GM04503 (cell line): Measurements from ENCODE around the gene GALR2.

Source experiments
- DNase-seq: peaks from one replicate; pipeline ENCODE4 v3.0.0-alpha.2; 2012; ENCODE audit warnings: low read depth

Gene GALR2

GRCh38 chr17:76079956-76080767 lies 5.6 kb downstream of the GALR2 start:
- no peak for DNase-seq

- DNase-seq = no peak
These were observed 6.2 kb downstream of the GALR2 start for GRCh38 chr17:76080768-76081287.

DNA sequence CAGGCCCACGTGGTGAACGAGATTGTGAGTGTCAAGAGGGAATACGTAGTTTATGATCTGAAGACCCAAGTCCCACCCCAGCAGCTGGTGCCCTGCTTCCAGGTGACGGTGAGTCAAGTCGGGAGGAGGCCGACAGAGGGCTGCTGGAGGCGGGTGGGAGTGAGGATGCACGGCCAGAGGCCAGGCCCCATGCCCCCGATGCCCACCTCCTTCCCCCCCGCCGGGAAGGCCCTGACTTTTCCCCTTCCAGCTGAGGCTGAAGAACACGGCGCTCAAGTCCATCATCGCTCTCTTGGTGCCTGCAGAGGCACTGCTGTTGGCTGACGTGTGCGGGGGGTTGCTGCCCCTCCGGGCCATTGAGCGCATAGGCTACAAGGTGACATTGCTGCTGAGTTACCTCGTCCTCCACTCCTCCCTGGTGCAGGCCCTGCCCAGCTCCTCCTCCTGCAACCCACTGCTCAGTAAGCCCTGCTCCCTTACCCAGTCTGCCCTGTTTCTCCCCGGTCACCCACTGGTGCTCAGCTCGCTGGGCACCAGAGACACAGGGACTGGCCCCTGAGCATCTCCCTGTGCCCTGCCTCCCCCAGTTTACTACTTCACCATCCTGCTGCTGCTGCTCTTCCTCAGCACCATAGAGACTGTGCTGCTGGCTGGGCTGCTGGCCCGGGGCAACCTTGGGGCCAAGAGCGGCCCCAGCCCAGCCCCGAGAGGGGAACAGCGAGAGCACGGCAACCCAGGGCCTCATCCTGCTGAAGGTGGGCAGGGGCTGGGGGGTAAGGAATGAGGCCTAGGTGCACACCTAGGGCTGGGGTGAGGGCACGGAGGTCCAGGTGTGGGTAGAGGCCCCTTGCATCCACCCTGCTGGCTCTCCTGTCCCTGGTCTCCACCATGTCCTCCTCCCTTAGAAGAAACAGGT lies 7.0 kb downstream of the GALR2 start:
- DNase-seq = no peak

DNA sequence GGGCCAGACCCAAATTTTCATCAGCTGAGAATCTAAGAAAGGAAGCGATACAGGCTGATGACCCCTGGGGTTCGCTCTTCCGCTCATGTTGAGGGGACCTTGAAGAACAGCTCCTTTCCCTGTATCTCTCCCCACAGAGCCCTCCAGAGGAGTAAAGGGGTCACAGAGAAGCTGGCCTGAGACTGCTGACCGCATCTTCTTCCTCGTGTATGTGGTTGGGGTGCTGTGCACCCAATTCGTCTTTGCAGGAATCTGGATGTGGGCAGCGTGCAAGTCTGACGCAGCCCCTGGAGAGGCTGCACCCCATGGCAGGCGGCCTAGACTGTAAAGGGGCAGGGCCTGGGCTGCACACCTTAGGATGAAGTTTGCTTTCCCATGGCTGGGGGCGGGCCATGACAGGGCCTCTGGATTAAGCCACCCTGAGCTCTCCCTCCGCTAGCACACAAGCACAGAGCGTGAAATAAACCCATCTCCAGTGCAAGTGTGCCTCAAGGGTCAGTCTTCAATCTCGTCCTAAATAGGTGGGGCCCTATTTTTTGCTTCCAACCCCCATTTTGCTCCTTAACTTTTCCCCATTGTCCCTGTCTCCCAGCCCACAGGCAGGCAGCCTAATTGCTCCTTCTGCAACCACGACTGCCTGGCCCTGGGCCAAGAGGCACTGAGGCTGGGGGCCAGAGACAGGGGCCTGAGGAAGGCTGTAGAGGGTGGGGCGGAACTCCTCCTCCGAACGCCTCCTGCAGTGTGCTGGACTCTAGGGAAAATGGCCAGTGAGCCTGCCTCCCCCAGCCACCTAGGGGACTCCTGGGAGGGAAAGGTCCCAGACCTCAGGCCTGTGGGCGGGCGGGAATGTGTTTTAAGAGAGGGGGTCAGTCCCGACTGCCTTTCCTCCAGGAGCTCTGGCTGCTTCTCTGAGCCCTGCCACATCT lies 8.0 kb downstream of the GALR2 start:
- no peak for DNase-seq

- no peak for DNase-seq
These were observed 9.1 kb downstream of the GALR2 start for GRCh38 chr17:76083536-76084182.

DNA sequence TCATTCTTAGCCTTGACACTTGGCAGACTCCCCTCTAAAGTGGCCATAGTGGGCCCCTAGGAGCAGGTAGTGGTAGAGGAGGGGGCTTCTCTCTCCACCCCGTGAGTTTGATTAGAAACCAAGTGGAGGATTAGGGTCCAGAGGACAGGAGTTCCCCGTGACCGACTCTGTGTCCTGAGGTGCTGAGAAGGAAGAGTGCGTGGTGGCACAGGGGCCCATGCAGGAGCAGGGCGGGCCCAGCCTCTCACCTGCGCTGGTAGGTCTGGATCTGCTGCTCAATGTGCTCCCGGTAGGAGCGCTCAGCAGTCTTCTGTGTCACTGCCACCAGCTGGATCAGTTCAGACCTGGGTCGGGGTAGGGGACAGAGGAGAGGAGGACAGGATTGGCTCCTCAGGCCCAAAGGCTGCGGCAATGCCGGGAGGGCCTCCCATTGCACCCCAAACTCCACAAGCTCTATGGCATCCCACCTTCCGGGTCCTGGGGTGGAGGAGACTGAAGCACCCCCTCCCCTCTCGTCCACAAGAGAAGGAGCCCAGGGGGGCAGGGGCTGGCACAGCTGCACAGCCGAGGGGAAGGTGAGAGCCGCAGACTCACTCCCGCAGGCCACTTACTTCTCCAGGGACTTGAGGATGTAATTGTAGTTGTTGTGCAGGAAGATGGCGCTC lies 10.6 kb downstream of the GALR2 start:
- DNase-seq = no peak

DNA sequence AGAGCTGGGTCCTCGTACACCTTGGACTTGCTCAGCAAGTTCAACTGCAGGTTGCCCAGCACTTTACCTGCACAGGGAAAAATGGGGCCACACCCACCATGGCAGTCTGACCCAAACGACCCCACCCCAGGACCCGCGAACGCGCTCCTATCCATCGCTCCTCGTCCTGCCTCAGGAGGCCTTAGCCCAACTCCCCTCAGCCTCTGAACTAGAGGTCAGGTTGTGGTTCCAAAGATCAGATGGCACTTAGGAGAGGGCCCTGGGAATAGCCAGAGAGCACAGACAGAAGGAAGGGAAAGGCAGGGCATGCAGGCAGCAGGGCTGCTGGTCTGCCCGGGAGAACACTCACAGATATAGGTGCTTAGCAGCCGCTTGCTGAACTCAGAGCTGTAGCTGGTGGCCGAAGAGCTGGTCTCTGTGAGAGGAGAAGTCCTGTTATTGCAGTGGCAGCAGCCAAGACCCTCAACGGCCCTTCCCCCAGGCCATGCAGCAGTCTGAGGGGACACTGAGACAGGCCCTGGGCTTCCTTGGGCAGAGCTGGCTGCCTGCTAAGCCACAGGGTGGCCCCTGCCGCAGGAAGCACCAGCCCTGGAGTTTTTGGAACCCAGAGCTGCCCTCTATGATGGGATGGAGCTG lies 11.3 kb downstream of the GALR2 start:
- no peak for DNase-seq

- no peak for DNase-seq
These were observed 11.8 kb downstream of the GALR2 start for GRCh38 chr17:76086384-76086783.

DNA sequence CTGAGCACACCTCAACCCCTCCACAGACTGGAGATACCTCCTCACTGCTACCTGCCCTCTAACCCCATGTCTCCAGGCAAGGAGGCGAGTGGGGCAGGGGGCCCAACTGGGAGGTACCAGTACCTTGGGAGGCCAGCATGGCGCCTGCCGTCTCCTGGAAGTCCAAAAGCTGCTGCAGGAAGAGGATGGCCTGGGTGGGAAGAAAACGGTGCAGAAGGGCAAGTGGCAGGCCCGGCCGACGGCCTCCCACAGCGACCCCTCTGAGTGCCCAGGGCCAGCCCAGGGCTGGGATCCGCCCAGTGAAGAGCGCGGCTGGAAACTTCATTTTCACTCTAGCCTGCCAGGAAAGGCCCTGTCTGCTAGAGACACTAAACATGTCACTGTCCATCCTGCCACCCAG lies 12.9 kb downstream of the GALR2 start:
- no peak for DNase-seq

DNA sequence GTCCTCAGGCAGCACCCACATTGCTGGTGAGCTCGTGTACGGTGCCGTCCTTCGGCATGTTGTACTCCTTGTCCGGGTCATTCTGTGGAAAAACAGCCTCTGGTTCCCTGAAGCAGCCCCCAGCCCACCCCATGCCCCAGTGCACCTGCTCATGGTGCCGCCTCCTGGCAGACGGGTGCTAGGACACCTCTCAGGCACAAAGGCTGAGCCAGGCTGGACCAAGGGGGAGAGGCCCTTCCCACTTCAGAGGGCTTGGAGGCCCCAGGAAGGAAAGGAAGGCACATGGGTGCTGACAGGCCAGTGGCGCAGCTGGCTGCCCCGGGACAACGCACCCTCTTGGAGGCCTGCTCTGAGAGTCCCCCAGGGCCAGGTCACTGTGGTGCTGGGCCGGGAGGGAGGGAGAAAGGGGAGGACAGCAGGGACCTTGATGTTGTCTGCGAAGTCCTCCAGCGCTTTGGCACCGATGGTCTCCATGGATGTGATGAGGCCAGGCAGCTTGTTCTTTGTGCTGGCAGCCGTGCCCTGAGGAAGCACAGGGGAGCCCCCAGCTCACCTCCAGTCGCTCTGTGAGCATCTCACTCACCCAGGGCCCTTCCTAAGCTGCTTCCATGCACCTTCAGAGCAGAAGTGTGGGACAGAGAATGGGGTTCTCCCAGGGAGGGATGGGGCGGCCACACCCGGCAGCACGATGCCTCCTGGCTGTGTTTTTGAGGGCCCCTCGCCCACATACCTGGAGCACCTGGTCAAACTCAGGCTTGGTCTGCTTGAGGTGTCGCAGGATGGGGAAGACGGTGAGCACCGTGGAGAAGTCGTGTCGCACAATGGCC lies 13.7 kb downstream of the GALR2 start:
- no peak for DNase-seq

DNA sequence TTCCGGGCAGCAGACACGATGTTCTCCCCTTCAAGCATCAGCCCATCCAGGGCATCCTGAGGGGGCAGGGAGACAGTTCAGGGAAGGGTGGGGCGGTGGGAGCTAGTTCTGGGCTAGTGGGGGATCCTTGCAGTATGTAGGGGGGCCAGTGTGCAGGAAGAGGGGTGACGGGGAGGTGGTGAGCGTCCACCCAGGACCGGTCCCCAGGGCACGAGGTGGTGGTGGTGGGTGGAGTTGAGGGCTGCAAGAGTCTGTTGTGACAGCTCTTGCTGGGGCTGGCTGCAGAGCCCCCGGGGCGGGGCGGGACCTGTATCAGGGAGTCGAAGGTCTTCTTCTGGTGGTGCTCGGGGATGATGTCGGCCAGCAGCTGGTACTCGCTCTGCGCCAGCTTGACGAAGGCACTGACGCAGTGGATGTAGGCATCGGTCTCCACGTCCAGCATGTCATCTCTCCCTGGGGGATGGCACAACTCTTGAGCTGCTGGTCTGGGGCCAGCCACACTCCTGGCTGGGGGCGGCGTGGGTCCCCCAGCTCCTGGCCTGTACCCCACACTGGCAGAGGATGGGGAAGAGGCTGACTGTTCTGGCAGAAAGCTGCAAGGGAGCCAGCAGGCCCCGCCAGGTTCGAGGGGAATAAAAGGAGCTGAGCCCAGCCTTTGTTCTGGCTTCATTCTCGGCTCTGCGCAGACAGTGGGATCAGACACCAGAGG lies 14.4 kb downstream of the GALR2 start:
- DNase-seq = no peak

GRCh38 chr17:76089680-76090516 lies 15.3 kb downstream of the GALR2 start:
- DNase-seq = no peak

- no peak for DNase-seq
These were observed 16.0 kb downstream of the GALR2 start for GRCh38 chr17:76090517-76091129.

GRCh38 chr17:76091526-76092286 lies 17.1 kb downstream of the GALR2 start:
- no peak for DNase-seq

- DNase-seq = no peak
These were observed 18.2 kb downstream of the GALR2 start for GRCh38 chr17:76092526-76093413.
